Cortex of kidney (tissue), 1 donor: ENCODE results near the gene CADM3.

Experiments
- DNase-seq: peaks from one replicate; lab custom pipeline; 2025; lab: John Stamatoyannopoulos, UW

The CADM3 gene

GRCh38 chr1:159171254-159171687 is at the start of gene CADM3:
Gene CADM3 (plus strand): TSS chr1:159171615. CDS start chr1:159171766, 151 bp downstream.
- no peak for DNase-seq

- DNase-seq, result no peak
Measured at GRCh38 chr1:159122005-159122621, 49.3 kb upstream of the CADM3 start.

GRCh38 chr1:159123587-159123986 is 47.8 kb upstream of the CADM3 start:
- no peak for DNase-seq

GRCh38 chr1:159132271-159132881 is 39.0 kb upstream of the CADM3 start:
- DNase-seq, result no peak

- no peak for DNase-seq
Measured at GRCh38 chr1:159140474-159140873, 30.9 kb upstream of the CADM3 start.

- DNase-seq, result no peak
Measured at GRCh38 chr1:159141584-159142390, 29.6 kb upstream of the CADM3 start.

GRCh38 chr1:159142391-159142663 is 29.1 kb upstream of the CADM3 start:
- no peak for DNase-seq

- DNase-seq, result no peak
Measured at GRCh38 chr1:159142726-159143510, 28.5 kb upstream of the CADM3 start.

- no peak for DNase-seq
Measured at GRCh38 chr1:159144571-159144970, 26.8 kb upstream of the CADM3 start.

- DNase-seq, result no peak
Measured at GRCh38 chr1:159146980-159147379, 24.4 kb upstream of the CADM3 start.

- no peak for DNase-seq
Measured at GRCh38 chr1:159152031-159152430, 19.4 kb upstream of the CADM3 start.

GRCh38 chr1:159161001-159161718 is 10.3 kb upstream of the CADM3 start:
- DNase-seq, result no peak

- DNase-seq, result no peak
Measured at GRCh38 chr1:159161719-159162026, 9.7 kb upstream of the CADM3 start.

- no peak for DNase-seq
Measured at GRCh38 chr1:159162516-159163265, 8.7 kb upstream of the CADM3 start.

GRCh38 chr1:159163614-159164228 is 7.7 kb upstream of the CADM3 start:
- no peak for DNase-seq

GRCh38 chr1:159168043-159168442 is 3.4 kb upstream of the CADM3 start:
- no peak for DNase-seq

- DNase-seq, result no peak
Measured at GRCh38 chr1:159170639-159171038, 776 bp upstream of the CADM3 start.

- DNase-seq, result no peak
Measured at GRCh38 chr1:159171688-159172501, 480 bp downstream of the CADM3 start.

- no peak for DNase-seq
Measured at GRCh38 chr1:159172614-159173291, 1.3 kb downstream of the CADM3 start.
